GM21423 (cell line): ENCODE results near the gene GPR85.
"Not testable (repeated sequence)": the region's sequence is repeated elsewhere in the genome, so short reads cannot be mapped to it uniquely, and the experiment has no call there.

Experiments used
- ATAC-seq: cut with Tn5 transposase; IDR thresholded peaks from one replicate; pipeline ENCODE4 v1.9.1; 2021; ENCODE audit warnings: mild to moderate bottlenecking, moderate library complexity; ENCODE audit not compliant: unreplicated experiment

The GPR85 gene

DNA sequence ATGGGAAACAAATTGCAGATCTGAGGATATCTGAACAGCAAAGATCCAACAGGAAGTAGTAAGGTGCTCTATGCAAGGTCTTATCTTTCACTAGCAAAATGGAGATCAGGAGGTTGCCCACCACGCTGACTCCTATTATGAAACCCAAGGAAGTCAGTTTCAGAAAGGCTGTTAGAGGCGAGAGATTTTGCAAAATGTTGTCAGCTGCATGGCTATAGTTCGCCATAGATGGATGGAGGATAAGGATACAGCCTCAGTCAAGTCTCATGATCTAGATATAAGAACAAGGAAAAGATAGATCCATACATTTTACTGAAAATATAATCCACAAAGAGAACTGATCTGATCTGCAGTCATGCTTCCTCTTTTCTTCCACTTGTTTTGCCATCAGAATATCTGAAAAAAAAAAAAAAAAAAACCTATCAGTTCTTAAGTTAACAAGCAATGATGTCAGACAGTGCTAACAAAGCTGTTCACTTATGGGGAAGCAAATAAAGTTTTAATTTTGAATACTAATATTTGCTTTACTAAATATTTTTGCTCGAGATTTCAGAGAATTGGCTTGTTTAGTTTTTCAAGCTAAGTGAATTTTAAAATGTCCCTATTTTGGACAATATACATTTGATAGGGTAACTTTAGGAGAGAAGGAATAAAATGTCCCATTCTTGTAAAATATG lies 2.0 kb downstream of the GPR85 start:
- no peak for ATAC-seq

DNA sequence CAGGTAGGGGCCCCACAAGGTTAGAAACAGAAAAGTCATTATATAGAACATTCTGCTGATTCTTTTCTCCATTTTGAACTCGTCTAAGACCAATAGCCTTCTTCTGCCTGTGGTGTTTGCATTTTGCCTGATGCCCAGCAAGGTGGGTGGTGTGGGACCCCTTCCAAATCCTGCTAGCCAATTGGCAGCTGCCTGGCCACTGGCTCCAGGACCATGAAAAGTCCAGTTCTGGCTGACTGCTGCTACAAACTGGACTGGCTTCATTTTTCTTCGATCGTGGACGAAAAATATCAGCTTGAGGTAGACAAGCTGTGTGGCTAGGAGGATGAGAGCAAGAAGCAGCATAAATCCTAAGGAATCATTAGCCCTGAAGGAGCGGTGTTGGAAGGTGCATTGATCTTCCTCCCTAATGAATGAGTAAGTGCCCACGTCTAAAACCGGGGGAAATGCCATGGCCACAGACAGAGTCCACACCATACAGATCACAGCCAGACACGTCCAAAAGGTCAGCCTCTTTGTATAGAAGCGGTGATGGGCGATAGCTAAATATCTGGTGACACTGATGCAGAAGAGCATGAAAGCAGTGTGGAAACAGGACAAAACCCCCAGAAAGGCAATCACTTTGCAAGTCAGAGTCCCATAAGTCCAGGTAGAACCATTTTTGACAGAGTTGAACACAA lies 2.7 kb downstream of the GPR85 start:
- ATAC-seq = no peak

DNA sequence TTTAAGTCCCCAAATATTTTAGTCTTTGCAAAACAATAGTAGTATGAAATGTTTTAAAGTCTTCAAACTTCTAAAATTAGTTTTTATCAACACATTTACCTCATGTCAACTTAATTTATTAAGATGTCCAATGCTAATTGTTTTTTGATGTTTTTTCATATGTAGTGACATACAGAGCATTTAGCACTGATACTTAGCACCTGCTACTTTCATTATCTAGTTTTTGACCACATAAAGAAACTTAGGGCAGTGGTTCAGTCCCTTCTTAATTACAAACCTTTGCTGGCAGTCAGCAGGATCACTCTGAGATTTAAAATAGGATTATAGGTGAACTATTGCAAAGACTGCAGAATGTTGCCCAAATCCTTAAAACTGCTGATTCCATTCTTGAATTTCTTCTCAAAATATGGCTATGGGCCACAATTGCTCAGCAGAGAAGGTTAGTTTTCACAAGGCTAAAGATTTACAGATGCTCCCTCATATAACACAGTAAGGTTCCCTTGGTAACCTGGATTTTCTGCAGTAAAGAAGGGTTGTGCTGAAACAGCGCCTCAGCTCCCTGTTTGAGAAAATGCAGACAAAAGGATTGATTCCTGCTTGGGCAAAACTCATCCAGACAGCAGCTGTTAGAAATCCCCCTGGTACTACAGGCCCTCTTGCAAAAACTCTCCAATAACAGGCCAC lies 3.4 kb downstream of the GPR85 start:
- ATAC-seq = peak; percentile 34

DNA sequence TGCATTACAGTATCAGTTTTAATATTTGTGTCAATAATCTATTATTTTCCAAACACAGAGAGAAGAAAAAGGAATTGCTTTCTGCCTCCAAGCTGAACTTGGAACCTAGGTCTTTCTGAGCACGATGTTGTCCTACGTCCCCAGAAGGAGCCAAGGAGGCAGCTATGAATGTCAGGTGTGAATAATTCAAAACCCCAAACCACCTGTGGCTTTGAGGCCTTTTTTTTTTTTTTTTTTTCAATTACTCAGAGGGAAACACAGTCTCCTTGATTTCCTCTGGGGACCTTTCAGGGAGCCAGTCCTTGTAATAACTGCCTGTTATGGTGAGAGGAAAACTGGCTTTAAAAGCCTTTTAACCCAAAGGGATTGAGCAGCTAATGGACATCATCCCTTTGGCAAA lies 8.3 kb downstream of the GPR85 start:
- ATAC-seq = no peak

DNA sequence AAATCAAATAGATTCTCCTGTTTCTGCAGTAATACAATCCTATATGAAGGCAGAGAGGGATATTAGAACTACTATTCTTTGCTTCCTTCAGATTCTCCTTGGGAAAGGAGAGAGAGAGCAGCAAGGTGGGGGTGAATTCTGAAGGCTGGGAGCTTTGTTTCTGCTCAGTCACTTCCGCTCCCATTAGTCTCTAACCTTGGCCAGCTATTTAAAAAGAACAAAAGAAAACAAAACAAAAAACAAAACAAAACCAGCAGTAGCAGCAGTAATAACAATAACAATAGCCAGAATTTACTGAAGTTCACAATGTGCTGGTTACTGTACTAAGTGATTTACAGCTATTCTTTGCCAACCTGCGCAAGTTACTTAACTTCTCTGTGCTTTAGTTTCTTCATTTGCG lies 9.9 kb downstream of the GPR85 start:
- ATAC-seq = no peak

DNA sequence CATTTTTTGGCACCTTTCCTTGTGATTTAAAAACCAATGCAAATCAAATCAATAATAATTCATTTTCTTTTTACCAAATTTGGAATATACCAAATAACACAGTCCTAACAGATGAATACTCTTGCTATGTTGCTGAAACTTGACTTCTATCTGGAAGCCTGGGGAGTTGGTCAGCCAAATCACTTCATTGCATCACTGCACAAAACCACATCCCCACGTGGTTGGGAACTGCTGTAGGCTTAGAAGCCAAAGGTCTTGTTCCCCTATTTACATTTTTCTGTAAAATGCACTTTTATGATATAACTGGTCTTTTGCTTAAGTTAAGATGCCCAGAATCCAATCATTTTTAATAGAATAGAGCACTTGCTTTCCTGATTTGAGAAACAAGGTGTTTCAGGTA lies 15.2 kb downstream of the GPR85 start:
- ATAC-seq = no peak

DNA sequence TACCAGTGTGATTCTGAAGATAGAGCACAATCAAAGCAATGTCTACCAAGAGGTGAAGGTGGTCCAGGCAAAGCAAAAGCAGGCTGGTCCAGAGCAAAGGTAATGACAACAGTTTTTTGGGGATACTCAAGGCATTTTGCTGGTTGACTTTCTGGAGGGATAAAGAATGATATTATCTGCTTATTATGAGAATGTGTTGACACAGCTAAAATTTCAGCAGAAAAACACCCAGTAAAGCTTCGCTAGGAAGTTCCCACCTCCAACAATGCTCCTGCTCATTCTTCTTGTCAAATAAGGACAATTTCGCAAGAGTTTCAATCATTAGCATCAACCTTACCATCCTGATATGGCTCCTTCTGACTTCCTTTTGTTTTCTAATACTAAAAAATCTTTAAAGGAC lies 24.1 kb downstream of the GPR85 start:
- ATAC-seq = no peak

DNA sequence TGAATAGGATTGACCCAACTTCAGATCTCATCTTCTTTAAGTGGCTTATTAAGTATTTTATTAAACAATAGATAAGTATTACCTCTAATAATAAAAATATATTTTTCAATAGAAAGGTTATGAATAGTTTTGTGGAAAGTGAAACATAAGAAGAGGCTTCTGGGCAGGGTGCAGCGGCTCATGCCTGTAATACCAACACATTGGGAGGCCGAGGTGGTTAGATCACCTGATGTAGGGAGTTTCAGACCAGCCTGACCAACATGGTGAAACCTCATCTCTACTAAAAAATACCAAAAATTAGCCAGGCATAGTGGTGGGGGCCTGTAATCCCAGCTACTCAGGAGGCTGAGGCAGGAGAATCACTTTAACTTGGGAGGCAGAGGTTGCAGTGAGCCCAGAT lies 26.5 kb downstream of the GPR85 start:
- ATAC-seq = no peak

DNA sequence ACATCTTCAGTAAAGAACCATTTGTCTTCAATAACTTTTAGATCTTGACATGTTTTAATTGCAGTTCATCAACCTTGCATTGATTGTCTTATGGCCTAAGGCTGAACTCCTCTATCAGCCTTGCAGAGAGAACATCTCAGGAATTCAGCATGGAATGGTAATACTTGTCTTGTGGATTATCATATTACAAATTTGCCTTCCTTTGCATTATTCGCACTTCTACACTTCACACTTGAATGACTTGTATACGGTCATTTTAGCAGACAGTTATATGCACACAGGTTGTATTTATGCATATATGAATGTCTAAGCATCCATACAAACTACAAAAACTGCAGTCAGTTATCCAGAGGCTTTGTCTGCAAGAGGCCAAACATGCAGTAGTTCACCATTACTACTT lies 31.7 kb downstream of the GPR85 start:
- no peak for ATAC-seq

DNA sequence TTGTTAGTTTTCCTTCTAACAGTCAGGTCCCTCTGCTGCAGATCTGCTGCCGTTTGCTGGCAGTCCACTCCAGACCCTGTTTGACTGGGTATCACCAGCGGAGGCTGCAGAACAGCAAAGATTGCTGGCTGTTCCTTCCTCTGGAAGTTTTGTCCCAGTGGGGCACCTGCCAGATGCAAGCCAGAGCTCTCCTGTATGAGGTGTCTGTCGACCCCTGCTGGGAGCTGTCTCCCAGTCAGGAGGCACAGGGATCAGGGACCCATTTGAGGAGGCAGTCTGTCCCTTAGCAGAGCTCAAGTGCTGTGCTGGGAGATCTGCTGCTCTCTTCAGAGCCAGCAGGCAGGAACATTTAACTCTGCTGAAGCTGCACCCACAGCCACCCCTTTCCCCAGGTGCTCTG lies 32.4 kb downstream of the GPR85 start:
- not testable (repeated sequence) for ATAC-seq

DNA sequence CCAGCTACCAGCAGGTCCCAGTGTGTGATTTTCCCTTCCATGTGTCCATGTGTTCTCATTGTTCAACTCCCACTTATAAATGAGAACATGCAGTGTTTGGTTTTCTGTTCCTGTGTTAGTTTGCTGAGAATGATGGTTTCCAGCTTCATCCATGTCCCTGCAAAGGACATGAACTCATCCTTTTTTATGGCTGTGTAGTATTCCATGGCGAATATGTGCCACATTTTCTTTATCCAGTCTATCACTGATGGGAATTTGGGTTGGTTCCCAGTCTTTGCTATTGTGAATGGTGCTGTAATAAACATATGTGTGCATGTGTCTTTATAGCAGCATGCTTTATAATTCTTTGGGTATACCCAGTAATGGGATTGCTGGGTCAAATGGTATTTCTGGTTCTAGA lies 37.4 kb downstream of the GPR85 start:
- not testable (repeated sequence) for ATAC-seq

DNA sequence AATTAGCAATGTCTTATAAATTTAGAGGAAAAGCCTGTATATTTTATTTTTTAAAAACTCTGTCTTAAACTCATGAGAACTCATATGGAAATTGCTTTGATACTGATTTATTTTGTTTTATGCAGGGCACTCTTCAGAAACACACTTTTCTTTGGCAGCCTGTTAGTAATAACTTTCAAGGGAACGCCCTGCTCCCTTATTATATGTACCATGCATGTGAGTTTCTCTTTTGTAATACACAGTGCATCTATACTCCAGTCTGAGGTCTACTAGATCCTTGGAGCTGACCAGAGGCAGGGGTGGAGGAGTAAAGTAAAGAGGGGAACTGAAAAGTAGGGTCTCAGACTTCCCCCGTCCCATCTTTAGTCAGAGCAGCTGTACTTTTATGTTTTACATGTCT lies 40.2 kb downstream of the GPR85 start:
- ATAC-seq = no peak

DNA sequence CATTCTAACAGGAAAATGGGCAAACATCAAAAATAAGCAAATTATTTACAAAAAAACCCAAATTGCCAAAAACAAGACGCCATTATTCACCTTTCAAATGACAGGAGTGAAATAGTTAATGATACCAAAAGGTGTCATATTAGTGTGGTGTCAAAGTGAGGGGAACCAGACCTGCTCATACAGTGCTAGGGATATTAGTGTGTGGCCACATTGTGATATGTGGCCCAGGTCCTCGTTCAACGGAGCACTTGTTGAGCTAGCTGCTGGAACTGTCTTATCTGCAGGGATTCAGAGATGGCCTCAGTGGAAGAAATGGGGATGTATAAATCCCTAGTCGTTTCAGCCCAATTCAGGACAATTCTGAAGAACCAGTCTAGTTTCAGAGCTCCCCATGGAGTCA lies 41.2 kb downstream of the GPR85 start:
- ATAC-seq = no peak

DNA sequence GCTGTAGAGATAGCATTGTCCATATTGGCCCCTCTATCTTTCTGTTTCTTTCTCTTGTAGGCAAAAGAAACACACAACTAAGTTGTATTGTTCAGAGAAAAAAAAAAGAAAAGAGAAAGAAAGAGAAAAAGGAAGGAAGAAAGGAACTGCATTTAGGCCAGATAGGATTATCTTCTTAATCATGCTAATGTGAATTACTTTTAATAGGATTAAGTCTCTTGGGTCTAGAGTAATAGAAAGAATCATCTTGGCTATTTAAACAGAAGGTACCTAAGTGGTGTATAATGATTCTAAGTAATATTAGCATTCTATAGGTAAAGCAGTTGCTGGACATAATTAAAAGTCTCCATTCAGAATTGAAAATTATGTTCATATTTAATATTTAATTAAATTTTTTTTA lies 42.2 kb downstream of the GPR85 start:
- ATAC-seq = no peak

DNA sequence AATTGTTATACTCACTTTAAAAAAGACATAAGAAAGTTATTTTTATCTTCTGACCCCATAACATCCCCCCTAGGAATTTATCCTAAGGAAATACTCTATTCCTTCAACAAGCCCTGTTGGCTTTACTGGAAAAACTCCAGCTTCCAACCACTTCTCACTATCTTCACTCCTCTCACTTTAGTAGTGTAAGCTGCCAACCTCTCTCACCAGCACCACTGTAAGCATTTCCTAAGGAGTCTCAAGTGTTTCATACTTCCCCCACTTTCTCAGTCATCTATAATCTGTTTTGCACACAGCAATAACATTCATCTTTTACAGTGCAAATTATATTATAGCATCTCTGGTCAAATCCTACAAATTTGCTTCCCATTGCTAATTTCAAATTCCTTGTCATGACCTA lies 45.8 kb downstream of the GPR85 start:
- ATAC-seq = no peak

DNA sequence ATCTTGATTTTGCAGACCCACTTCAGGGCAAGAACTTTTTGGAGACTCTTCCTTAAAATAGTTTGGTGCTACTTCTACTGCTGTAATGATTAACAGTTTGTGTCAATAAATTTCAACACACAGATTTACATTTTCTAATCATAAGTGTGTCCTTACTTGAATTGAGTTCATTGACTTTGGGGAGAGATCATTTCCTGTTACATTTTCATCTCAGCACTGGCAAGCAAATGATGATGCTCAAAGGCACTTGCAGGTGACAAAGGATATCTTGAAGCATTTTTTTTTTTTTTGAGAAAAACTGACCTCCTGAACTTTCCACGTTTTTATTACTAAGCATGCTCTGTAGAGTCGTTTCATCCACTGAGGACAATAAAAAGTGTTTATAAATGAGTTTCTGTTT lies 52.7 kb downstream of the GPR85 start:
- ATAC-seq = no peak
